Measurements from ENCODE around the gene LIM2. TPM values are rescaled to one million over a fixed set of nuclear protein-coding genes. Genes with fewer than 3 reads are reported as not detected.

LIM2 gene
- total and polyA plus RNA-seq, 9 of the 15 experiments (the other 6 are each of a cell fraction or from before 2014, with no cell fraction given), result 0.07 to 0.45 (median 0.18) TPM; not detected in 4

- TF ChIP-seq HDGF (IDR thresholded peaks at IDR 0.05), result 0 out of 2 replicates have a peak, but pooled peaks have one; percentile 19
- TF ChIP-seq ZNF217 (CRISPR knock-in tag; IDR thresholded peaks at IDR 0.05), result no peak
- peak; percentile 61 for TF ChIP-seq GABPB1 (CRISPR knock-in tag; IDR thresholded peaks at IDR 0.05)
- no peak for TF ChIP-seq C11orf30 (IDR thresholded peaks at IDR 0.05; ENCODE audit: low read depth)
- no peak for TF ChIP-seq ZFPM2 (CRISPR knock-in tag; IDR thresholded peaks at IDR 0.05)
- TF ChIP-seq POLR2B (IDR thresholded peaks at IDR 0.05; ENCODE audit: low read depth, partially characterized antibody), result no peak
- TF ChIP-seq GTF2E2 (tag; IDR thresholded peaks at IDR 0.05), result 0 out of 2 replicates have a peak, but pooled peaks have one; percentile 13
- no peak for TF ChIP-seq NR2C1 (IDR thresholded peaks at IDR 0.05)
- TF ChIP-seq NR2C1 (tag; IDR thresholded peaks at IDR 0.05), result no peak
- peak in 1 of 2 experiments; percentile 45; a peak in 1 of 4 replicates for TF ChIP-seq RCOR1 (IDR thresholded peaks at IDR 0.05; ENCODE audit: borderline replicate concordance in 1 of 2, low read depth in 2 of 2, low read length in 2 of 2)
- TF ChIP-seq TARDBP (IDR thresholded peaks at IDR 0.05), result peak; percentile 52; the same call in 1 of the 2 replicates
- TF ChIP-seq MGA (IDR thresholded peaks at IDR 0.05), result peak; percentile 91
- peak; percentile 72 for TF ChIP-seq VEZF1 (CRISPR knock-in tag; IDR thresholded peaks at IDR 0.05)
- TF ChIP-seq TFAM (CRISPR knock-in tag; conservative IDR thresholded peaks at IDR 0.05), result no peak
- TF ChIP-seq TEAD1 (CRISPR knock-in tag; IDR thresholded peaks at IDR 0.05), result peak in 1 of 2 experiments; percentile 70; a peak in 2 of 4 replicates
- TF ChIP-seq SMC3 (conservative IDR thresholded peaks at IDR 0.05; ENCODE audit: insufficient read depth, low read depth, low read length), result peak; percentile 83
- peak; percentile 84 for TF ChIP-seq NFE2 (IDR thresholded peaks at IDR 0.05; ENCODE audit: low read depth)
These were observed 49.0 kb downstream of the LIM2 start (continued) for GRCh38 chr19:51338563-51339312.
